ENCODE data around the gene FXYD2.

DNA sequence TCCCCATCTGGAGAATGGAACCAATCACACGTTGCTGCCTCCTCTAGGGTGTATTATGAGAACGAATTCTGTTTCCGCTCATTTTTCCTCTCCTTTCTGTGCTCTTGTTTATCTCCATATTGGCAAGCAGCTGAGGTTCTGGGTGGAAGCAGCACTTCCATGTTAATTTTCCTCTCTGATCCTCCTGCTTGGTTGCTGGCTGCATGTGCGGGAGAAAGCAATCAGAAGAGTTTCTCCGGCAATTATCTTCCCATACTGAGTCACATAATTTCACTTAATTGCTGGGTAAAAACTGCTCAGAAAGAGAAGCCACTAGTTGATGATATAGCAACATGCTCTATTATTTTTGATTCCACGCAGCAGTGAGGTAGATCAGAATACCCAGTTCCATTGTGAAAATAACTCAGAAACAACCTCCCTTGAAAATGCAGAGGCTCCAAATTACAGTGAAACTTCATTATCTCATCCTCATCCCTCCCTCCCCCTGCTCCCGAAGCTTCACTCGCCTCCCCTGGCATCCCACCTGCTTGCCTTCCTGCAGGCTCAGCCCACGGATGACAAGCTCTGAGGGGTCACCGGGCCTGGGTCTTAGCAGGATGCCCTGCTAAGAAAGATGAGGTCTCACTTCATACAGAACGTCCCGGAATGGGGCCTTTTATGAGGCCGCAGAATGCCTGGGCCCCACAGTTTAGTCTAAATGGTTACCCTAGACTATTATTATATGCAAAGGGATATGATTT, 31.5 kb upstream of the FXYD2 start:
- TF ChIP-seq, protein P1, sequence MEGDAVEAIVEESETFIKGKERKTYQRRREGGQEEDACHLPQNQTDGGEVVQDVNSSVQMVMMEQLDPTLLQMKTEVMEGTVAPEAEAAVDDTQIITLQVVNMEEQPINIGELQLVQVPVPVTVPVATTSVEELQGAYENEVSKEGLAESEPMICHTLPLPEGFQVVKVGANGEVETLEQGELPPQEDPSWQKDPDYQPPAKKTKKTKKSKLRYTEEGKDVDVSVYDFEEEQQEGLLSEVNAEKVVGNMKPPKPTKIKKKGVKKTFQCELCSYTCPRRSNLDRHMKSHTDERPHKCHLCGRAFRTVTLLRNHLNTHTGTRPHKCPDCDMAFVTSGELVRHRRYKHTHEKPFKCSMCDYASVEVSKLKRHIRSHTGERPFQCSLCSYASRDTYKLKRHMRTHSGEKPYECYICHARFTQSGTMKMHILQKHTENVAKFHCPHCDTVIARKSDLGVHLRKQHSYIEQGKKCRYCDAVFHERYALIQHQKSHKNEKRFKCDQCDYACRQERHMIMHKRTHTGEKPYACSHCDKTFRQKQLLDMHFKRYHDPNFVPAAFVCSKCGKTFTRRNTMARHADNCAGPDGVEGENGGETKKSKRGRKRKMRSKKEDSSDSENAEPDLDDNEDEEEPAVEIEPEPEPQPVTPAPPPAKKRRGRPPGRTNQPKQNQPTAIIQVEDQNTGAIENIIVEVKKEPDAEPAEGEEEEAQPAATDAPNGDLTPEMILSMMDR (IDR thresholded peaks at IDR 0.05; ENCODE audit: low read length), result no peak
- TF ChIP-seq EZH2 (IDR thresholded peaks at IDR 0.05; ENCODE audit: borderline replicate concordance, low read length), result no peak
